Measurements from ENCODE around the gene MDM1.
A peak's percentile ranks its signal among the peaks of the same experiment; 100 is the strongest.

- peak; percentile 84 for TF ChIP-seq CTCF (conservative IDR thresholded peaks at IDR 0.05; ENCODE audit: low read length)
- TF ChIP-seq EZH2phosphoT487 (IDR thresholded peaks at IDR 0.05; ENCODE audit: borderline replicate concordance): no peak
Observed at GRCh38 chr12:68358532-68359485, 26.6 kb upstream of the MDM1 start.
